Gastrocnemius medialis (tissue), 4 donors: ENCODE measurements around the gene CCDC142. TPM values are rescaled to one million over a fixed set of nuclear protein-coding genes. Genes with fewer than 3 reads are reported as not detected.

Source experiments
- ATAC-seq, 2 donors: fragments of 150-250 bp; one replicate each; pipeline ENCODE4 v1.9.1; 2016
- DNase-seq, 2 donors: peaks; one replicate each; pipeline ENCODE4 v3.0.0-alpha.2; 2019
- H3K27ac ChIP-seq, 4 donors: fragments of 200-600 bp; sonication (generic); 1 replicate in 1 of 4; 2 replicates in 3 of 4; pipeline ENCODE4 v1.5.1; 2016 to 2018; ENCODE audit warnings: mild to moderate bottlenecking in 2 of 4, moderate library complexity in 1 of 4
- H3K27me3 ChIP-seq, 3 donors: fragments of 200-600 bp; sonication (generic) in 2 of 3; 1 replicate in 1 of 3; 2 replicates in 2 of 3; pipeline versions ENCODE4 v1.5.1 to v1.6.0; 2016 to 2019; ENCODE audit warnings: mild to moderate bottlenecking in 1 of 3, moderate library complexity in 1 of 3
- H3K36me3 ChIP-seq, 2 donors: fragments of 200-600 bp; sonication (generic) in 1 of 2; one replicate each; pipeline ENCODE4 v1.5.1; 2017 to 2018
- H3K4me1 ChIP-seq, 2 donors: fragments of 200-600 bp; sonication (generic) in 1 of 2; one replicate each; pipeline ENCODE4 v1.5.1; 2016 to 2017; ENCODE audit warnings: mild to moderate bottlenecking in 2 of 2
- H3K4me3 ChIP-seq, 4 donors: fragments of 200-600 bp; sonication (generic) in 3 of 4; 1 replicate in 1 of 4; 2 replicates in 3 of 4; pipeline ENCODE4 v1.5.1; 2016 to 2019; ENCODE audit warnings: mild to moderate bottlenecking in 2 of 4
- H3K9me3 ChIP-seq, 3 donors: fragments of 200-600 bp; sonication (generic) in 2 of 3; 1 replicate in 1 of 3; 2 replicates in 2 of 3; pipeline ENCODE4 v1.5.1; 2016 to 2019
- CTCF ChIP-seq, 5 experiments: fragments of 450-650 bp in 3 of 5; fragments of 200-600 bp in 2 of 5; sonication (generic) in 2 of 5; IDR thresholded peaks in 4 of 5; conservative IDR thresholded peaks in 1 of 5; 1 replicate in 4 of 5; 2 replicates in 1 of 5; pipeline ENCODE4 v1.5.1; 2016 to 2019; ENCODE audit warnings: antibody characterized with exemption in 5 of 5, mild to moderate bottlenecking in 3 of 5, moderate library complexity in 3 of 5
- POLR2A ChIP-seq, 2 donors: fragments of 450-650 bp; IDR thresholded peaks; one replicate each; pipeline ENCODE4 v1.6.1; 2017; ENCODE audit warnings: antibody characterized with exemption in 2 of 2, mild to moderate bottlenecking in 2 of 2, moderate library complexity in 2 of 2
- in situ Hi-C, 4 donors: fragments of 200-750 bp; cut with MboI; loops; one replicate each; pipeline versions ENCODE4 v1.15.0 to v1.8.0; 2017; ENCODE audit warnings: low sequenced_read_pairs in 4 of 4
- intact Hi-C: fragments of 100-400 bp; cut with DNase I; formaldehyde crosslinking; loops from one replicate; pipeline ENCODE4 v1.15.1; 2023; ENCODE audit warnings: low total_unique reads
- total RNA-seq, 4 donors: library from RNA; depleted of rRNA; stranded (reverse); fragments of >200 nt; gene quantifications; one replicate each; pipeline versions ENCODE4 v1.1.0 to v1.2.3, GENCODE V29; 2016

Gene CCDC142
- total RNA-seq, 4 donors from 2014 or later: 5.5 to 7.3 (median 6.0) TPM

- ATAC-seq: no peak
- H3K27me3 ChIP-seq: peaks cover 12 to 17% (median 17%) of the 10 kb centered on the region in 3 donors
- H3K9me3 ChIP-seq: no peaks in the 10 kb centered on the region
- TF ChIP-seq POLR2A (IDR thresholded peaks at IDR 0.05): no peak
- no peak for TF ChIP-seq CTCF (IDR thresholded peaks at IDR 0.05 in 4 of 5, conservative IDR thresholded peaks at IDR 0.05 in 1 of 5)
- H3K4me3 ChIP-seq: no peak overlapping the region
- in situ Hi-C loops: no loop called here
- intact Hi-C loops: no loop called here
- no peak for DNase-seq
- H3K27ac ChIP-seq: no peak overlapping the region
- peaks cover 0 to 51% of the 10 kb centered on the region in 2 donors for H3K36me3 ChIP-seq
- peaks cover 10 to 12% of the 10 kb centered on the region in 2 donors for H3K4me1 ChIP-seq
Observed at GRCh38 chr2:74493546-74493945, 10.7 kb upstream of the CCDC142 start.

- Histone ChIP-seq H3K27ac (no peak overlapping the region), H3K4me3 (no peak overlapping the region), H3K27me3 (peaks cover 0 to 1% (median under 1%) of the 10 kb centered on the region in 3 donors), H3K4me1 (no peaks in the 10 kb centered on the region), H3K36me3 (peaks cover 0 to 51% of the 10 kb centered on the region in 2 donors), H3K9me3 (no peaks in the 10 kb centered on the region)
- ATAC-seq (no peak), DNase-seq (no peak)
- intact Hi-C loops (no loop called here), in situ Hi-C loops (no loop called here)
- TF ChIP-seq POLR2A (IDR thresholded peaks at IDR 0.05) (no peak), CTCF (IDR thresholded peaks at IDR 0.05 in 4 of 5, conservative IDR thresholded peaks at IDR 0.05 in 1 of 5) (no peak)
Observed at GRCh38 chr2:74491648-74492544, 9.1 kb upstream of the CCDC142 start.

- Histone ChIP-seq H3K36me3 (peaks cover 0 to 61% of the 10 kb centered on the region in 2 donors), H3K27ac (no peak overlapping the region), H3K27me3 (no peaks in the 10 kb centered on the region), H3K4me1 (no peaks in the 10 kb centered on the region), H3K9me3 (no peaks in the 10 kb centered on the region), H3K4me3 (no peak overlapping the region)
- intact Hi-C loops (no loop called here), in situ Hi-C loops (loop anchor here in 3 of 4 donors (5.0 to 10.0 kb wide), 2 partner anchors 92 to 95 kb away; no protein-coding TSS in a partner anchor)
- ATAC-seq: no peak
- DNase-seq: no peak
- TF ChIP-seq CTCF (IDR thresholded peaks at IDR 0.05 in 4 of 5, conservative IDR thresholded peaks at IDR 0.05 in 1 of 5): no peak
- no peak for TF ChIP-seq POLR2A (IDR thresholded peaks at IDR 0.05)
Observed at GRCh38 chr2:74489906-74490305, 7.1 kb upstream of the CCDC142 start.

GRCh38 chr2:74488643-74489481 lies 6.1 kb upstream of the CCDC142 start:
- no peak for ATAC-seq
- H3K9me3 ChIP-seq: no peaks in the 10 kb centered on the region
- peaks cover 0 to 54% of the 10 kb centered on the region in 2 donors for H3K36me3 ChIP-seq
- intact Hi-C loops: no loop called here
- in situ Hi-C loops: loop anchor here in 3 of 4 donors (5.0 to 10.0 kb wide), 2 partner anchors 93 to 96 kb away; no protein-coding TSS in a partner anchor
- DNase-seq: no peak
- H3K4me1 ChIP-seq: peaks cover 2 to 3% of the 10 kb centered on the region in 2 donors
- TF ChIP-seq CTCF (IDR thresholded peaks at IDR 0.05 in 4 of 5, conservative IDR thresholded peaks at IDR 0.05 in 1 of 5) (no peak), POLR2A (IDR thresholded peaks at IDR 0.05) (no peak)
- no peaks in the 10 kb centered on the region for H3K27me3 ChIP-seq
- H3K27ac ChIP-seq: no peak overlapping the region
- H3K4me3 ChIP-seq: no peak overlapping the region
